ENCODE data around the gene LITAF.

- TF ChIP-seq POLR2AphosphoS5 (IDR thresholded peaks at IDR 0.05; ENCODE audit: low read depth) (no peak), CTCF (IDR thresholded peaks at IDR 0.05; ENCODE audit: insufficient read depth, low read length) (no peak)
Measured at GRCh38 chr16:11625769-11626168, 39.0 kb upstream of the LITAF start.
